CD4-positive, alpha-beta T cell treated with Interleukin-2 at 100 ng/mL for 4 hours (primary cell): ENCODE data around the gene TEDC2.

Experiments used
- DNase-seq: peaks from one replicate; pipeline ENCODE4 v3.0.0-alpha.2; 2020; ENCODE audit warnings: low spot score

Gene TEDC2

GRCh38 chr16:2495041-2495440 is 35.1 kb downstream of the TEDC2 start:
- DNase-seq: no peak

DNA sequence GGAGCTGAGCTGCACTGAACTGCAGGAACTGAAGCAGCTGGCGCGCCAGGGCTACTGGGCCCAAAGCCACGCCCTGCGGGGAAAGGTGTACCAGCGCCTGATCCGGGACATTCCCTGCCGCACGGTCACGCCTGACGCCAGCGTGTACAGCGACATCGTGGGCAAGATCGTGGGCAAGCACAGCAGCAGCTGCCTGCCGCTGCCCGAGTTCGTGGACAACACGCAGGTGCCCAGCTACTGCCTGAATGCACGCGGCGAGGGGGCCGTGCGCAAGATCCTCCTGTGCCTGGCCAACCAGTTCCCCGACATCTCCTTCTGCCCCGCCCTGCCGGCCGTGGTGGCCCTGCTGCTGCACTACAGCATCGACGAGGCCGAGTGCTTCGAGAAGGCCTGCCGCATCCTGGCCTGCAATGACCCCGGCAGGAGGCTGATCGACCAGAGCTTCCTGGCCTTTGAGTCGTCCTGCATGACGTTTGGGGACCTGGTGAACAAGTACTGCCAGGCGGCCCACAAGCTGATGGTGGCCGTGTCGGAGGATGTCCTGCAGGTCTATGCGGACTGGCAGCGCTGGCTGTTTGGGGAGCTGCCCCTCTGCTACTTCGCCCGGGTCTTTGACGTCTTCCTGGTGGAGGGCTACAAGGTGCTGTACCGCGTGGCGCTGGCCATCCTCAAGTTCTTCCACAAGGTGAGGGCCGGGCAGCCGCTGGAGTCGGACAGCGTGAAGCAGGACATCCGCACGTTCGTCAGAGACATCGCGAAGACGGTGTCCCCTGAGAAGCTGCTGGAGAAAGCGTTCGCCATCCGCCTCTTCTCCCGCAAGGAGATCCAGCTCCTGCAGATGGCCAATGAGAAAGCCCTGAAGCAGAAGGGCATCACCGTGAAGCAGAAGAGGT is 36.6 kb downstream of the TEDC2 start:
- no peak for DNase-seq

DNA sequence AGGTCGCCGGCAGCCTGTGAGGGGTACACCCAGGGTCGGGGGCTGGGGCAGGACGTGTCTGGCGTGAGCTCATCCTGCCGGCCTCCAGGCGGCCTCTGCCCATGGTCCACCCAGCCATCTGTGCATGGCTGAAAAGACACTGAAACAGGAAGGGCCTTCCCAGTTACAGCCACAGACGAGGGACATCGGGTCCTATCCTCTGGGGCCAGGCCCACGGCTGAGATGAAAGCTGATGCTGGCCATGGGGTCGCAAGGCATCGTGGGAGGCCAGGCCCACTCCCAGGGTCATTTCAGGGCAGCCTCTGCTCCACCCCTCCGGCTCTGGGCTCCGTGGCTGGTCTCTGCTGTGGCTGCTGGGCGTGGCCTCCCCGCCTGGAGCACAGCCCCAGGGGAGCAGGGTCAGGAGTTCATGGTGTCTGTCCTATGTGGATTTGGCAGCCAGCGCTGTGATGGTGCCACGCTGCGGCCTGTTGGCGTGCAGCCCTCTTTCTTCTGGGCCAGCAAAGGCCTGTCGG is 37.3 kb downstream of the TEDC2 start:
- DNase-seq: no peak

DNA sequence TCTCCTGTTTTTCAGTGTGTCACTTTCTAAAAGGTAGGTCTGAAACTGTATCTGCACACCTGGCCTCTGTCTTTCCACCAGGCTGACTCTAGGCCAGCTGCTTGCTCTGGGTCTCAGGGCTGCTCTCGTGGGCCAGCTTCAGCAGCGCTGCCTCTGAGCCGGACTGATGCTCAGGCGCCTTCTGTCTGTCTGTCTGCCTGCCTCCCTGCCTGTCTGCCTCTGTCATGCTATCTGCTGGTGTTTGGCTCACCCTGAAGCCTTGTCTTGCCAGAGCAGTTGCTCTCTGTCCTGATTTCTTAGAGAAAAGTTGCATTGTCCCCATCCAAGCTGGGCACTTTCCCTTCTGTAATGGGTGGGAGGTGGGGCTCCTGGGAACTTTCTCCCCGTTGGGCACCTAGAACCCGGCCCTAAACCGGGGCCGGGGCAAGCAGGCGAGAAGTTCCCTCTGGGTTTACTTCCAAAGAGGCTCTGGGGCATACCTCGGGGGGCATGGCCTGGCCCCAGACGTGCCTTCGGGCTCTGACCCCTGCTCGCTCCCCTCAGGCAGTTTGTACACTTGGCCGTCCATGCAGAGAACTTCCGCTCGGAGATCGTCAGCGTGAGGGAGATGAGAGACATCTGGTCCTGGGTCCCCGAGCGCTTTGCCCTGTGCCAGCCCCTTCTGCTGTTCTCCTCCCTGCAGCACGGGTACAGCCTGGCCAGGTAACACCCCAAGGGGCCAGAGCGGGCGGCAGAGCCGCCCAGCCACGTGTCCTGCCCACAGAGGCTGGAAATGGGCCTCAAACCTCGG is 38.0 kb downstream of the TEDC2 start:
- no peak for DNase-seq

DNA sequence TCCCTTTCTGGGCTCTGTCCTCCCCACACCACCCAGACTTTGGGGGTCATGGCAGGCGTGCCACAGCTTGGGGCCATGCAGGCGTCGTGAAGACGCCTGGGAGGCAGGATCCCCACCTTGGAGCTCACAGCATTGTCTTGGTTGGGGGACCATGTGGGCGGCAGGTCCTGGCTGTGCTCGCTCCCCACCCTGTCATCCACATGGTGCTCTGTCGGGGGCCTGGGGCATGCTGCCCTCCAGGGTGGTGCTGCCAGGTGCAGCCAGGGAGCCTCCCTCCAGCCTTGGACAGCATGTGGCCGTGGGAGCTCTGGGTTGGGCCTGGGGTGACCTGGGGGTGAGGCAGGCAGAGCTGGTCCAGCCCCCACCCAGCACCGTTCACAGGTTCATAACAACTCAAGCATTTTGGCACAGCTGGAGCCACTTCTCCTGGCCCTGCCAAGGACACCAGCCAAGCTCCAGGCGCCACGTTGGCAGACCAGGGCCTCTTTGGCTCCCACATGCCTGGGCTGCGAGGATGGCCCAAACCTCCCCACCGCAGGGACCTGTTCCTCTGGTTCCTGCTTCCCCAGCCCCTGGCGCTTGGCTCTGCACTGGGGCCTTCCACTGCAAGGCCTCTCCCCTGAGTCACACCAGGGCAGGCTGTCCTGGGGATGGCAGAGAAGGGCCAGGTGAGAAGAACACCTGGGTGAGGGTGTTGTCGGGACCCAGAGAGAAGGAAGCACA is 38.8 kb downstream of the TEDC2 start:
- no peak for DNase-seq

DNA sequence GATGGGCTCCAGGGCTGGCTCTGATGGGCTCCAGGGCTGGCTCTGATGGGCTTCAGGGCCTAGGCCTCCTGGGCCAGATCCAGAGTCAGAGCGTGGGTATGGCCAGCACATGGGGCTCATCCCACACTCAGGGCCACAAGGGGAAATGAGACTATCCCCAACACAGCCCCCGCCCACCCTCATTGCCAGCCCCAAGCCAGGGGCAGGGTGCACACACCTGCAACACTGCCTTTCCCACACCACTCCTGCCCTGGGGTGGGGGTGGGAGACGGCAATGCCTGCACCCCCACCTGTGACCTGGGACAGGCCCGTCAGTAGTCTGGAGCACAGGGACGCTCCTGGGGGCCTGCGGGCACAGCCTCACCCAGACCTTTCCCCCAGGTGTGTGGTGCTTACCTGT is 39.5 kb downstream of the TEDC2 start:
- DNase-seq: no peak

GRCh38 chr16:2499890-2500429 is 40.1 kb downstream of the TEDC2 start:
- no peak for DNase-seq

GRCh38 chr16:2500430-2500917 is 40.6 kb downstream of the TEDC2 start:
- DNase-seq: no peak

DNA sequence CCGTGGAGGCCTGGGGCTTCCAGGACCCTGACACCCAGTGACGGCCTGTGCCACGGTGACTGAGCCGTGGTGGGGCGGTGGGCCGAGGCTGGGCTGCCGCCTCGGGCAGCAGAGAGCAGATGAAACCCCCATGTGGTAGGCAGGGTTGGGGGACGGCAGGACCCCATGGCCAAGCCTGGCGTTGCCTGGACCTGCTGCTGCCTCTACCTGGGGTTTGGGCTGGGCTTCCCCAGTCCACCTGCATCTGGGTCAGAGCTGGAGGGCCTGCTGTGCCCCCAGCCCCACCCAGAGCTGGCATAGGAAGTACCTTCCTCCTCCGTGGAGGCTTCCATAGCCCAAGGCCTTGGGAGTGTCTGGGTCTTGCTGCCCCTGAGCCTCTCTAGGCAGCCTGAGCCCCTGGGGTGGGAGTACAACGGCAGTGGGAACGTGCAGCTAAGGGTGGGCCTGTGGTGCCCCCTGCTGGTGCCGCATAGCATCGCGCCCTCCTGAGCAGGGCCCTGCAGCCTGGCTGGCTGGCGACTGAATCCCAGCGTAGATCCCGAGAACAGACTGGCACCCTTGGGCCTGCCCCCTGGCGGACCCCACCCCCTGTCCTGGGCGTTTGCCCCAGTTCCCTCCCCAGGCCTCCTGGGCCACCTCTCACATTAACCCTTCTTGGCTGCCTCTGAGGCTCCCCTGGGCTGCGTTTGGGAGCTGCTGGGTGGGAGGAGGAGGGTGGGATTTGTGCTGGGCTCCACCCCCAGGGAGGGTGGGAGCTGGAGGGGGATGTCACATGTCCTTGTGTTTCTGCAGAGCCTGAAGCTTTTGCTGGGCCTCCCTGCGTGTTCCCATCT is 41.2 kb downstream of the TEDC2 start:
- peak; percentile 79 for DNase-seq

- no peak for DNase-seq
Observed at GRCh38 chr16:2501946-2502895, 42.3 kb downstream of the TEDC2 start.

DNA sequence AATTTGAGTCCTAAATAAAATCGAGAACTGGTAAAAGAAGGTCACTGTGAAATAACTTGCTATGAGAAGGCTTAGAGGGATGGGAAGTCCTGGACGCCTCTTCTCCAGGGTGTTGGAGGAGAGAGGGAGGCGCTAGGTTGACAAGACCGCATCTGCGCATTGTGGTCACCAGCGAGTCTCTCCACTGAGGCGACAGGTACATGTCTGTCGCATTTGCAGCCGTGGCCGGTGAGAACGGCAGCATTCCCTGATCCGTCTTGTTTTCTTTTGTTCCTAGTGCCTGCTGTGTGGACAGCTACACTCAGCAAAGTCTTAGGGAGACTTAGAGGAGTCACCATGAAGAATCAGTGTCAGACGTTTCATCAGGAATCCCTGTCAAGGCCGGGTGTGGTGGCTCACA is 45.8 kb downstream of the TEDC2 start:
- no peak for DNase-seq

GRCh38 chr16:2507052-2507659 is 47.2 kb downstream of the TEDC2 start:
- DNase-seq: no peak

DNA sequence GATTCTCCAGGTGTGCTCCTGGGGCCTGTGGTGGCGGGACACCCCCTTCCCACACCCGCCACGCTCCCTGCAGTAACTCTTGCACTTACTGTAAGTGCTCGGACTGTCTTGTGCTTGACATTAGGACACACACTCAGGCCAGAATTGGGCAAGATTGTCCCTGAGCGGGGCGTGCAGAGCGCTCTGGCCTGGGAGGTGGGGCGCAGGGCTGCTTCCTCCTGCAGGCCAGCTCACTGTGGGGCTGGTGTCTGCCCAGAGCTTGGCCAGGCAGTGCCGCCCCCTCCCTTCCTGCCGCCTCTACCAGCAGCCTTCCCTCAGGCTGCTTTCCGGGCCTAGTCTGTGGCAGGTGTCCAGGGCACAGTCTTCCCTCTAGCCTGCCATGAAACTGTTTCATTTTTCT is 47.8 kb downstream of the TEDC2 start:
- DNase-seq: no peak

DNA sequence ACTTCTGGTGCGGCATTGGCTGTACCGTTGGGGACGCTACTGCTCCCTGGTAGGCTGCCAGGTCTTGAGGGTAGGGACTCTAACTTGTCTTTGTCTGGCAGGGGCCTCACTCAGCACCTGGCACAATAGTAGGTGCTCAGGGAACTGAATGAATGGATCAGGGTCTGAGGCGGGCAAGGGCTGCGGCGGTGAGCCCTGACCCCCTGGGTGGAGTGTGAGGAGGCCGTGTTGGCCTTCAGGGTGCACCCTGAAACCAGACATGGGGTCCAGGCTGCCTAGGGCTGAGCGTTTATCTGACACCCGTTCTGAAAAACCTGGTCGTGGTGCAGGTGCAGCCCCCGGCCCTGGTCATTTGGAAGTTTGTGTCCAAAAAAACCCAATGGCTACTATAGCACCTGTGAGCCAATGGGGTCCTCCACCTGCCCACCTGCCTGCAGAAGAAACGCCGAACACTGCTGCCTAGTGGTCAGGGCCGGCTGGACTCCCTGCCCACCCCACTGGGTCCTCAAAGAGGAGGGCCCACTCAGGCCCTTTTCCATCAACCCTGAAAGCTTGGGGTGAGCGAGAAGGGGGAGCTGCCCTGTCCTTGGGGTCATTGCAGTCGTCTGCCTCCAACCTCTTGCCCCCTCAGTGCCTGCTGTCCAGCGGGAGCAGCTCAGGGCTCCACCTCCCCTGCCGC is 49.0 kb downstream of the TEDC2 start:
- no peak for DNase-seq

DNA sequence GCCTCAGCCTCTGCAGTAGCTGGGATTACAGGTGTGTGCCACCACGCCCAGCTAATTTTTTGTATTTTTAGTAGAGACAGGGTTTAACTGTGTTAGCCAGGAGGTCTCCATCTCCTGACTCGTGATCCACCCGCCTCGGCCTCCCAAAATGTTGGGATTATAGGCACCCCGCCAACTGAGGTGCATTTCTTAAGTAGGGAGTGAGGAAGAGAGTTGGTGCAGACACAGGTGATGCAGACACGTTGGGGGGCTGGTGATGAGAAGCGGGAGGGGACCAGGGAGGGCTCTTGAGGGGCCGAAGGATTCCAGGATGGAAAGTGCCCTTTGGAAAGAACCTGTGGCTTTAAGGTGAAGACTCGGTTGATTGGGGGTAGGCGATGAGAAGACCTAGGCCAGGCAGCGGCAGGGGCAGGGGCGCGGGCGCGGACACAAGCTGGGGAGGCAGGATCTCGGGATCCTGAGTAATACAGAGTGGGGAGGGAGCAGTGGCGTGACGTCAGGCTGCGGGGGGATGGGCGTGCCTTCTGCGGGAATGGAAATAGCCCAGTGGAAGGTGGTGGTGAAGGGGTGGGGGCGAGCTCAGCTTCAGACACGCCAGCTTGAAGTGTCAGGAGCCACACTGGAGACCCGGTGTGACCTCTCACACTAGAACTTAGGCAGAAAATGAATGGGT is 51.4 kb downstream of the TEDC2 start:
- no peak for DNase-seq

GRCh38 chr16:2511996-2512734 is 52.3 kb downstream of the TEDC2 start:
- DNase-seq: no peak

DNA sequence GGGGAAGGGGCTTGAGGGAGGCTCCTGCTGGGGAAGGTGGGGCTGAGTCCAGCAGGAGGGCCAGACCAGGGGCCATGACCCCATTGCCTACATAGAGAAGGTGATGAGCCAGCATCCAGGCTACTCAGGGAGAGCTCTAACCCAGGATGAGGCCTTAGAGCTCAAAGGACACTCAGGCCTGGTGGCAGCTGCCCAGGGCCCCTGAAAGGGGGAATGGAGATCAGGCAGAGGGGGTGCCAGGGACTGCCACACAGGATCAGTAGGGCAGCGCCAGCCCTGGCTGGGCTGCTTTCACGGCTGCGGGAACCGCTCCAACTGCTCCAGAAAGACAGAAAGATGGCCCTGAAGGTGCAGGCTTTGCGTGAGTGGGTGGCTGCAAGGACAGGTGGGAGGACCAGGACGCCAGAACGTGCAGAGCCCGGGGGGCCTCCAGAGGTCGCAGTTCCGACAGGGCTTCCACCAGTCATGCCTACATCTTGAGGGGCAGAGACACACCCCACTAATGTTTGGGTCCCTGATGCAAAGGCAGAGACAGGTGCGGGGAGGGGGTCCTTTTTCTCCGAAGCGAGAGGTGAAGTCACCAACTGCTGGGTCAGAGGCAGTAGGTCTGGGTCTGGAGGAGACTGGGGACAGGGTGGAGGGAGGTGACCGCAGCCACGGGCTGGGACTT is 53.0 kb downstream of the TEDC2 start:
- peak; percentile 36 for DNase-seq
